DND-41 (cell line): Measurements from ENCODE around the gene AGPAT1.

Experiments used
- ATAC-seq: fragments of 200-7000 bp; cut with Tn5 transposase; 3 replicates; pipeline ENCODE4 v1.9.1; 2021; ENCODE audit warnings: low read depth; ENCODE audit not compliant: insufficient read depth
- DNase-seq: peaks from one replicate; pipeline ENCODE4 v3.0.0-alpha.2; 2020
- H2AFZ ChIP-seq: 2 replicates; pipeline ENCODE4 v1.6.0; 2012; ENCODE audit warnings: low read depth, low read length
- H3K27ac ChIP-seq: 2 replicates; pipeline ENCODE4 v1.5.1; 2012; ENCODE audit warnings: low read length, inconsistent platforms
- H3K27me3 ChIP-seq: fragments of 200-600 bp; sonication (generic); 2 replicates; pipeline ENCODE4 v1.6.0; 2012; ENCODE audit warnings: low read length, mild to moderate bottlenecking, inconsistent platforms; ENCODE audit not compliant: insufficient read depth, poor library complexity
- H3K36me3 ChIP-seq: 2 replicates; pipeline ENCODE4 v1.5.1; 2012; ENCODE audit warnings: low read length, inconsistent platforms; ENCODE audit not compliant: insufficient read depth
- H3K4me1 ChIP-seq: 2 replicates; pipeline ENCODE4 v1.5.1; 2012; ENCODE audit warnings: mild to moderate bottlenecking, low read length; ENCODE audit not compliant: insufficient read depth
- H3K4me2 ChIP-seq: 2 replicates; pipeline ENCODE4 v1.6.0; 2012; ENCODE audit warnings: mild to moderate bottlenecking, moderate library complexity, low read length, inconsistent platforms; ENCODE audit not compliant: insufficient read depth
- H3K4me3 ChIP-seq, 2 experiments: fragments of 200-600 bp in 1 of 2; shearing (Covaris generic) in 1 of 2; 2 replicates each; pipeline ENCODE4 v1.5.1; 2012 to 2016; ENCODE audit warnings: inconsistent platforms in 2 of 2, low read length in 2 of 2, mild to moderate bottlenecking in 2 of 2, low read depth in 1 of 2, moderate library complexity in 1 of 2
- H3K79me2 ChIP-seq: 2 replicates; pipeline ENCODE4 v1.6.0; 2012; ENCODE audit warnings: low read length, inconsistent platforms; ENCODE audit not compliant: insufficient read depth
- H3K9ac ChIP-seq: 2 replicates; pipeline ENCODE4 v1.6.0; 2012; ENCODE audit warnings: low read depth, mild to moderate bottlenecking, inconsistent platforms, low read length, moderate library complexity
- H3K9me3 ChIP-seq: 2 replicates; pipeline ENCODE4 v1.5.1; 2012; ENCODE audit warnings: low read length, moderate library complexity, mild to moderate bottlenecking, inconsistent platforms; ENCODE audit not compliant: insufficient read depth, severe bottlenecking
- H4K20me1 ChIP-seq: 2 replicates; pipeline ENCODE4 v1.6.0; 2012; ENCODE audit warnings: low read length; ENCODE audit not compliant: insufficient read depth
- CTCF ChIP-seq: IDR thresholded peaks from 2 replicates; pipeline ENCODE4 v1.5.1; 2012; ENCODE audit warnings: borderline replicate concordance, low read length, moderate library complexity, mild to moderate bottlenecking; ENCODE audit not compliant: poor library complexity, severe bottlenecking; ENCODE audit errors: extremely low read depth
- EZH2 ChIP-seq: IDR thresholded peaks from 3 replicates; pipeline ENCODE4 v1.6.1; 2012; ENCODE audit warnings: borderline replicate concordance, low read depth, mild to moderate bottlenecking, moderate library complexity, low read length, inconsistent platforms; ENCODE audit not compliant: severe bottlenecking

The AGPAT1 gene

GRCh38 chr6:32175711-32176475 is at the start of gene AGPAT1:
Gene AGPAT1 (minus strand): TSS chr6:32176084. CDS start chr6:32171496, 4,588 bp downstream.
- no peaks in the 10 kb centered on the region for H4K20me1 ChIP-seq
- TF ChIP-seq CTCF (no peak), EZH2 (no peak)
- peak within 1 kb of the TSS; percentile 91 for H3K4me3 ChIP-seq
- peaks cover 19% of the 10 kb centered on the region for H3K36me3 ChIP-seq
- H3K27ac ChIP-seq, result peak within 1 kb of the TSS; percentile 93
- ATAC-seq (peak; percentile 66), DNase-seq (peak; percentile 99)
- no peaks in the 10 kb centered on the region for H3K9me3 ChIP-seq
- no peaks in the 10 kb centered on the region for H3K27me3 ChIP-seq
- peak within 1 kb of the TSS; percentile 75 for H3K4me2 ChIP-seq
- H3K9ac ChIP-seq, result peak within 1 kb of the TSS; percentile 92
- H3K79me2 ChIP-seq, result peaks cover 47% of the 10 kb centered on the region
- peaks cover 49% of the 10 kb centered on the region for H3K4me1 ChIP-seq
- peak within 1 kb of the TSS; percentile 86 for H2AFZ ChIP-seq

GRCh38 chr6:32224696-32225095 is 48.8 kb upstream of the AGPAT1 start:
- Histone ChIP-seq H3K4me1 (no peaks in the 10 kb centered on the region), H3K27ac (no peak overlapping the region), H3K4me2 (no peak overlapping the region), H3K9me3 (no peaks in the 10 kb centered on the region), H3K79me2 (no peaks in the 10 kb centered on the region), H3K27me3 (peaks cover 6% of the 10 kb centered on the region), H3K4me3 (no peak overlapping the region), H3K36me3 (no peaks in the 10 kb centered on the region), H2AFZ (no peak overlapping the region), H3K9ac (no peak overlapping the region), H4K20me1 (no peaks in the 10 kb centered on the region)
- TF ChIP-seq CTCF (no peak), EZH2 (no peak)
- DNase-seq, result no peak
- no peak for ATAC-seq

- no peak within 1 kb of the TSS for H3K27ac ChIP-seq
- TF ChIP-seq CTCF (no peak), EZH2 (no peak)
- H3K9ac ChIP-seq, result no peak within 1 kb of the TSS
- H3K27me3 ChIP-seq, result peaks cover 14% of the 10 kb centered on the region
- no peaks in the 10 kb centered on the region for H3K4me1 ChIP-seq
- no peak within 1 kb of the TSS for H2AFZ ChIP-seq
- no peaks in the 10 kb centered on the region for H3K36me3 ChIP-seq
- DNase-seq (no peak), ATAC-seq (no peak)
- no peaks in the 10 kb centered on the region for H4K20me1 ChIP-seq
- no peaks in the 10 kb centered on the region for H3K9me3 ChIP-seq
- H3K4me3 ChIP-seq, result no peak within 1 kb of the TSS
- no peaks in the 10 kb centered on the region for H3K79me2 ChIP-seq
- no peak within 1 kb of the TSS for H3K4me2 ChIP-seq
These were observed 47.7 kb upstream of the AGPAT1 start, which contains the start of gene NOTCH4 for GRCh38 chr6:32223258-32224235. Gene NOTCH4 (minus strand): TSS chr6:32224067. CDS start chr6:32223928, 139 bp downstream.
